WTC11 (cell line): ENCODE data around the gene GSC2. TPM values are rescaled to one million over a fixed set of nuclear protein-coding genes. Genes with fewer than 3 reads are reported as not detected.

Experiments
- ATAC-seq: fragments of 200-7000 bp; cut with Tn5 transposase; 2 replicates; pipeline ENCODE4 v1.10.0; 2021; ENCODE audit warnings: mild to moderate bottlenecking, moderate library complexity
- CTCF ChIA-PET: fragments of 300-600 bp; sonication (Branson Sonifier 250); formaldehyde crosslinking; loops from one replicate; lab custom pipeline; 2021; ENCODE audit warnings: antibody characterized with exemption; lab: Charles Lee
- POLR2A ChIA-PET: fragments of 350-600 bp; sonication (Branson Sonifier 250); formaldehyde crosslinking; loops from one replicate; lab custom pipeline; 2021; ENCODE audit warnings: antibody characterized with exemption; lab: Charles Lee
- DNase-seq: peaks from one replicate; pipeline ENCODE4 v3.0.0; 2021; ENCODE audit warnings: low spot score
- H3K27ac Mint-ChIP-seq: 2 replicates; pipeline ENCODE4 v1.8.0; 2021; ENCODE audit warnings: mixed read lengths
- H3K27me3 Mint-ChIP-seq: 2 replicates; pipeline ENCODE4 v1.8.0; 2021; ENCODE audit warnings: low read depth, mild to moderate bottlenecking, moderate library complexity, mixed read lengths
- H3K36me3 Mint-ChIP-seq: 2 replicates; pipeline ENCODE4 v1.8.0; 2021; ENCODE audit warnings: mixed read lengths
- H3K4me1 Mint-ChIP-seq: 2 replicates; pipeline ENCODE4 v1.8.0; 2022; ENCODE audit warnings: mixed read lengths
- H3K4me3 Mint-ChIP-seq: 2 replicates; pipeline ENCODE4 v1.8.0; 2021; ENCODE audit warnings: mild to moderate bottlenecking, moderate library complexity, mixed read lengths
- H3K9me3 Mint-ChIP-seq: 2 replicates; pipeline ENCODE4 v1.8.0; 2021; ENCODE audit warnings: mixed read lengths
- ETV6 ChIP-seq: sonication (generic); formaldehyde crosslinking; IDR thresholded peaks from 2 replicates; pipeline ENCODE4 v1.8.1; 2022; ENCODE audit warnings: mild to moderate bottlenecking, missing genetic modification reagents
- GTF2I ChIP-seq: fragments of 250-450 bp; sonication (Bioruptor Pico); conservative IDR thresholded peaks from 2 replicates; pipeline ENCODE4 v1.4.0; 2021; ENCODE audit warnings: mild to moderate bottlenecking
- NFYB ChIP-seq: sonication (generic); formaldehyde crosslinking; conservative IDR thresholded peaks from 2 replicates; pipeline ENCODE4 v1.8.0; 2022; ENCODE audit warnings: low read depth, missing genetic modification reagents
- RELA ChIP-seq: sonication (generic); formaldehyde crosslinking; IDR thresholded peaks from 2 replicates; pipeline ENCODE4 v1.8.1; 2022; ENCODE audit warnings: missing genetic modification reagents, mild to moderate bottlenecking, borderline replicate concordance
- TEAD4 ChIP-seq: sonication (generic); formaldehyde crosslinking; IDR thresholded peaks from 2 replicates; pipeline ENCODE4 v1.8.0; 2022; ENCODE audit warnings: mild to moderate bottlenecking, missing genetic modification reagents
- total RNA-seq: library from RNA; stranded (reverse); gene quantifications from 3 replicates; pipeline ENCODE4 v1.2.3, GENCODE V29; 2021
- TF ChIP-seq, protein P1 (sequence below): fragments of 250-450 bp; sonication (Bioruptor Pico); IDR thresholded peaks from 2 replicates; pipeline ENCODE4 v2.1.2; 2022; ENCODE audit warnings: mild to moderate bottlenecking, moderate library complexity
- TF ChIP-seq, protein P2 (sequence below): sonication (generic); formaldehyde crosslinking; IDR thresholded peaks from 2 replicates; pipeline ENCODE4 v1.8.1; 2022; ENCODE audit warnings: low read depth, missing genetic modification reagents, borderline replicate concordance
- TF ChIP-seq, protein P3 (sequence below): sonication (generic); formaldehyde crosslinking; conservative IDR thresholded peaks from 2 replicates; pipeline ENCODE4 v1.8.1; 2022; ENCODE audit warnings: mild to moderate bottlenecking, missing genetic modification reagents
- TF ChIP-seq, protein P4 (sequence below): sonication (generic); formaldehyde crosslinking; IDR thresholded peaks from 2 replicates; pipeline ENCODE4 v1.8.0; 2022; ENCODE audit warnings: mild to moderate bottlenecking, missing genetic modification reagents

Gene GSC2
- total RNA-seq, 1 experiment from 2014 or later, result 0.68 TPM

DNA sequence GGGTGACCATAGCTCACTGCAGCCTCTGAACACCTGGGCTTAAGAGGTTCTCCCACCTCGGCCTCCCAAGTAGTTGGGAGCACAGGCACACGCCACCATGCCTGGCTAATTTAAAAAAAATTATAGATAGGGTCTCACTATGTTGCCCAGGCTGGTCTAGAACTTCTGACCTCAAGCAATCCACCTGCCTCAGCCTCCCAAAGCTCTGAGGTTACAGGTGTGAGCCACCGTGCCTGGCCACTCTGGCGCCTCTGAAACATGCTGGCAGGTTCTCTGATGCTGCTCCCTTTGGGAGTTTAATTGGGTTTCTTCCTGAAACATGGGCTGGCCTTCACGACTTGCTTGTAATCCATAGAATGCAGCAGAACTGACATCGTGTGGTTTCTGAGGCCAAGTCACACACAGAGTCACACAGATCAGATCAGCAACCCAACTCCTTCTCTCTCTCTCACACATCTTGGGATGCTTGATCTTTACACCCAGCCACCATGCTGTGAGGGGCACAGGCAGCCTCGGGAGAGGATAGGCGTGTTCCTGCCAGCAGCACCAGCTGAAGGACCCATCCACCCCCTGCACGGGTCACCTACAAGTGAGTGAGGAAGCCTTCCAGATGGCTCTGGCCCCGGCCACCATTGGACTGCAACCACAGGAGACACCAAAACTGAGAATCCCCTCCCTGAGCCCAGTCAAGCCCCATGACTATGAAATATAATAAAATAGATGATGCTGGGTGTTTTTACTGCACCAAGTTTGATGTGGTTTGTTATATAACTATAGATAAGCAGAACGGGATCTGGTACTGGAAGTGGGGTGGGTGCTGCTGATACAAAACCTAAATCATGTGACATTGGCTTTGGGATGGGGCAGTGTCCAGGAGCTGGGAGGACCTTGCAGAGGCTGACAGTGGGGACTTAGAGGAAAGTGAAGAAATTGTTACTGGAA is 3.1 kb upstream of the GSC2 start:
- peaks cover 4% of the 10 kb centered on the region for H3K4me1 Mint-ChIP-seq
- ATAC-seq, result no peak
- peaks cover 4% of the 10 kb centered on the region; the same call in 1 of the 2 replicates for H3K36me3 Mint-ChIP-seq
- TF ChIP-seq RELA (CRISPR knock-in tag), result no peak
- TF ChIP-seq, protein P1, sequence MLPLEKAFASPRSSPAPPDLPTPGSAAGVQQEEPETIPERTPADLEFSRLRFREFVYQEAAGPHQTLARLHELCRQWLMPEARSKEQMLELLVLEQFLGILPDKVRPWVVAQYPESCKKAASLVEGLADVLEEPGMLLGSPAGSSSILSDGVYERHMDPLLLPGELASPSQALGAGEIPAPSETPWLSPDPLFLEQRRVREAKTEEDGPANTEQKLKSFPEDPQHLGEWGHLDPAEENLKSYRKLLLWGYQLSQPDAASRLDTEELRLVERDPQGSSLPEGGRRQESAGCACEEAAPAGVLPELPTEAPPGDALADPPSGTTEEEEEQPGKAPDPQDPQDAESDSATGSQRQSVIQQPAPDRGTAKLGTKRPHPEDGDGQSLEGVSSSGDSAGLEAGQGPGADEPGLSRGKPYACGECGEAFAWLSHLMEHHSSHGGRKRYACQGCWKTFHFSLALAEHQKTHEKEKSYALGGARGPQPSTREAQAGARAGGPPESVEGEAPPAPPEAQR (CRISPR knock-in tag), result no peak
- POLR2A ChIA-PET, result no interaction called here
- peaks cover 70% of the 10 kb centered on the region for H3K27me3 Mint-ChIP-seq
- CTCF ChIA-PET, result interaction anchor here (0.9 to 1.0 kb wide), 2 partner anchors 8 to 476 kb away, joined by 8 read pairs; partner anchors contain the start of gene ESS2
- DNase-seq, result no peak
- no peak overlapping the region for H3K4me3 Mint-ChIP-seq
- H3K27ac Mint-ChIP-seq, result no peak overlapping the region; the same call in 1 of the 2 replicates
- H3K9me3 Mint-ChIP-seq, result 0 out of 2 replicates have a peak, but pooled peaks cover 4% of the 10 kb centered on the region

DNA sequence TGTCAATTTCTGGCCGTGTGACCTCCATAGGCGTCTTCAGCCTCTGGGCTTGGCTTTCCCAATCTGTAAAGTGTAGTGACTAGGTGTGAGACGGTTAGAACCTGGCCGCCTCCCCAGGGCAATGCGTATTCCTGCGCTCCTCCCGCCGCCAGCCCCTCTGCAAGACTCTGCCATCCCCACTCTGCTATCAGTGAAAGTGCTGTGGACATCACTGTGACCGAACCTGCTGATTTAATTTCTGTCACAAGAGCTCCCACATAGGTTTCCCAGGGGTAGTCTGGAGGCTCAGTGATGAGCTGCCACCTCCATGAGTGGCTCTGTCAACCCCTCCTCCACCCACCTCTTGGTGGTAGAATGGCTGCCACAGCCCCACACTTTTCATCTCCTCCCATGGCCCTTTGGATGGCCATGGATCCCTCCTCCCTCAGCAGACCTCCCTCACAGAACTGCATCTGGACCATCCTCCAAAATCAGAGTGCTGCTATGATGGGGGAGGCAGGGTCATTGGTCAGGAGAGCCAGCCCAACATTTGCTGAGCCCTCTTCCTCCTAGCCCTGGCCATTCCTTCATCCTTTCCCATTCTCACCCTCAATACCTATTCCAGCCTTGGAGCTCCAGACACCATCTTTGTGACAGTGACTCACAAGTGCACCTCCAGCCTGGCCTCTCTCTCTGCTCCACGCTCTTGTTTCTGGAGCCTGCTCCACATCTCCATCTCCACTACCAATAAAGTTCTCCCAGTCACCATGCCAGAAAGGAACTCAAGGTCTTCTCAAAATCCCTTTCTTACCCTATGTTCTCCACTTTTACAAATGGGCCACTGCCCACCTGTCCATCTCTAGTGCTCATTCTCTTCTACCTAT is 1.5 kb upstream of the GSC2 start:
- Mint-ChIP-seq H3K36me3 (peaks cover 4% of the 10 kb centered on the region; the same call in 1 of the 2 replicates), H3K27ac (no peak overlapping the region), H3K4me3 (peak overlapping the region; percentile 72), H3K4me1 (peaks cover 13% of the 10 kb centered on the region), H3K9me3 (0 out of 2 replicates have a peak, but pooled peaks cover 4% of the 10 kb centered on the region), H3K27me3 (peaks cover 79% of the 10 kb centered on the region)
- ATAC-seq (no peak), DNase-seq (no peak)
- POLR2A ChIA-PET, result interaction anchor here (0.8 kb wide), 1 partner anchor 27 kb away, joined by 3 read pairs; the partner anchor contains the start of gene SLC25A1
- TF ChIP-seq GTF2I, result 0 out of 2 replicates have a peak, but pooled peaks have one; percentile 33
- TF ChIP-seq TEAD4 (CRISPR knock-in tag), result no peak
- CTCF ChIA-PET, result interaction anchor here (0.5 to 1.9 kb wide), 3 partner anchors 28 to 478 kb away, joined by 4 to 8 read pairs (median 5); no protein-coding TSS in a partner anchor

DNA sequence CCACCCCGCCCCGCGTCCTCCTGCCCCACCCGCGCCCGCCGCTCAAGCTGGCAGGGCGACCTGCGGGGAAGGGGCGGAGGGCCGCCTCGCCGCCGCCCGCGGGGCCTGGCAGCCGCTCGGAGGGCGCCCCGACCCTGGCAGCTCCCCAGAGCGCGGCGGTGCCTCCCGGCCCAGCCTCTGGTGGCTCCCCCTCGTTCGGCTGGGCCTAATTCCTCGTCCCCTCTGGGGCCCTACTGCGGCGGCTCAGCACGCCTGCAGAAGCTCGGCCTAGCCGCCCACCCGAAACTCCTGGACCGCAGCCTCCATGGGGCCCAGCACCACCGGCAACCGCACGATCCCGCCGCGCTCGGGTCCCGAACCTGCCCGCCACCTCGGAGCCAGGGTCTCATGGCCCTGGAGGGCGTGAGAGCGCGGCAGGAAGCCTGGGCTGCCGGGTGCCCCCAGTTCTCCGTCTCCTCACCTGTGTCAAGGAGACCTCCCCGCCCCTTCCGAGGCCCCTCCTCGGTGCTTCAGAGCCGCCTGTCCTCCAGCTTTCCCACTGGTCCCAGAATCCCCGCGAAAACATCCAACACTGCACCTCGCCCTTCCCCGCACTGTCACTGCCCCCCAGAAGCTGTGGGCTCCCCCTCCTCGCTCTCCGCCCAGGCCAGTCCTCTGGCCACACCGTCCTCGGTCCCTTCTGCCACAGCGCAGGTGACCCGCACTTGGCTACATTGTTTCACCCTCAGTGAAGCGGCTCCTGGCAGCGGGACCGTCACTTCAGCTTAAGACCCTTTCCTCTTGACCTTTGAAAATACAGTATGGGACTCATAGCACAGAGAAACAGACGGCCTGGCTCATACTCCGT is 613 bp upstream of the GSC2 start:
- H3K36me3 Mint-ChIP-seq, result peaks cover 4% of the 10 kb centered on the region; the same call in 1 of the 2 replicates
- no peak for TF ChIP-seq NFYB (CRISPR knock-in tag)
- TF ChIP-seq ETV6 (CRISPR knock-in tag), result no peak
- TF ChIP-seq, protein P2, sequence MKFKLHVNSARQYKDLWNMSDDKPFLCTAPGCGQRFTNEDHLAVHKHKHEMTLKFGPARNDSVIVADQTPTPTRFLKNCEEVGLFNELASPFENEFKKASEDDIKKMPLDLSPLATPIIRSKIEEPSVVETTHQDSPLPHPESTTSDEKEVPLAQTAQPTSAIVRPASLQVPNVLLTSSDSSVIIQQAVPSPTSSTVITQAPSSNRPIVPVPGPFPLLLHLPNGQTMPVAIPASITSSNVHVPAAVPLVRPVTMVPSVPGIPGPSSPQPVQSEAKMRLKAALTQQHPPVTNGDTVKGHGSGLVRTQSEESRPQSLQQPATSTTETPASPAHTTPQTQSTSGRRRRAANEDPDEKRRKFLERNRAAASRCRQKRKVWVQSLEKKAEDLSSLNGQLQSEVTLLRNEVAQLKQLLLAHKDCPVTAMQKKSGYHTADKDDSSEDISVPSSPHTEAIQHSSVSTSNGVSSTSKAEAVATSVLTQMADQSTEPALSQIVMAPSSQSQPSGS (CRISPR knock-in tag), result no peak
- TF ChIP-seq, protein P3, sequence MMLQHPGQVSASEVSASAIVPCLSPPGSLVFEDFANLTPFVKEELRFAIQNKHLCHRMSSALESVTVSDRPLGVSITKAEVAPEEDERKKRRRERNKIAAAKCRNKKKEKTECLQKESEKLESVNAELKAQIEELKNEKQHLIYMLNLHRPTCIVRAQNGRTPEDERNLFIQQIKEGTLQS, result no peak
- TF ChIP-seq, protein P4, sequence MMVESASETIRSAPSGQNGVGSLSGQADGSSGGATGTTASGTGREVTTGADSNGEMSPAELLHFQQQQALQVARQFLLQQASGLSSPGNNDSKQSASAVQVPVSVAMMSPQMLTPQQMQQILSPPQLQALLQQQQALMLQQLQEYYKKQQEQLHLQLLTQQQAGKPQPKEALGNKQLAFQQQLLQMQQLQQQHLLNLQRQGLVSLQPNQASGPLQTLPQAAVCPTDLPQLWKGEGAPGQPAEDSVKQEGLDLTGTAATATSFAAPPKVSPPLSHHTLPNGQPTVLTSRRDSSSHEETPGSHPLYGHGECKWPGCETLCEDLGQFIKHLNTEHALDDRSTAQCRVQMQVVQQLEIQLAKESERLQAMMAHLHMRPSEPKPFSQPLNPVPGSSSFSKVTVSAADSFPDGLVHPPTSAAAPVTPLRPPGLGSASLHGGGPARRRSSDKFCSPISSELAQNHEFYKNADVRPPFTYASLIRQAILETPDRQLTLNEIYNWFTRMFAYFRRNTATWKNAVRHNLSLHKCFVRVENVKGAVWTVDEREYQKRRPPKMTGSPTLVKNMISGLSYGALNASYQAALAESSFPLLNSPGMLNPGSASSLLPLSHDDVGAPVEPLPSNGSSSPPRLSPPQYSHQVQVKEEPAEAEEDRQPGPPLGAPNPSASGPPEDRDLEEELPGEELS (CRISPR knock-in tag), result no peak
- TF ChIP-seq, all 79 proteins: peak for 0
- H3K4me3 Mint-ChIP-seq, result peak overlapping the region; percentile 72
- H3K27ac Mint-ChIP-seq, result no peak overlapping the region
- POLR2A ChIA-PET, result interaction anchor here (0.8 kb wide), 1 partner anchor 28 kb away, joined by 3 read pairs; the partner anchor contains the start of gene SLC25A1
- ATAC-seq (peak; percentile 12), DNase-seq (peak; percentile 33)
- CTCF ChIA-PET, result interaction anchor here (0.6 to 1.9 kb wide), 2 partner anchors 29 to 51 kb away, joined by 4 to 5 read pairs; no protein-coding TSS in a partner anchor
- H3K9me3 Mint-ChIP-seq, result 0 out of 2 replicates have a peak, but pooled peaks cover 4% of the 10 kb centered on the region
- peaks cover 16% of the 10 kb centered on the region for H3K4me1 Mint-ChIP-seq
- peaks cover 83% of the 10 kb centered on the region for H3K27me3 Mint-ChIP-seq
